ENCODE results near the gene DNAH8. TPM values are rescaled to one million over a fixed set of nuclear protein-coding genes. Genes with fewer than 3 reads are reported as not detected.

DNAH8 gene
- total and polyA plus RNA-seq, 4 experiments from 2014 or later: 0.04 to 0.17 (median 0.09) TPM; not detected in 1

Other genes with a start within 250 kb of the DNAH8 start
- 10 to 100 TPM; 39.7 to 40.4 TPM for gene BTBD9, start 75.4 kb upstream of the DNAH8 start, total RNA-seq
- gene BTBD9, start 75.4 kb upstream of the DNAH8 start, polyA plus RNA-seq: 10 to 100 TPM in 1 of 2 donors, 1 to 10 TPM in 1; 5.2 to 24.9 TPM
- gene GLO1, start 12.2 kb upstream of the DNAH8 start, total RNA-seq: 10 to 100 TPM; 28.3 to 28.7 TPM
- gene GLO1, start 12.2 kb upstream of the DNAH8 start, polyA plus RNA-seq: 100 to 1,000 TPM in 1 of 2 donors, 10 to 100 TPM in 1; 82.4 to 172 TPM

Data from CD4-positive, alpha-beta memory T cell (primary cell).